Activated CD4-positive, alpha-beta memory T cell treated with anti-CD3 and anti-CD28 coated beads, Interleukin-2, amount 10 ng/mL, durations not matched to agents 7 days and 5 days (primary cell): ENCODE data around the gene PCDH12. TPM values are rescaled to one million over a fixed set of nuclear protein-coding genes. Genes with fewer than 3 reads are reported as not detected.
A peak's percentile ranks its signal among the peaks of the same experiment; 100 is the strongest.

ENCODE experiments used
- CTCF ChIA-PET: fragments of 350-600 bp; sonication (Branson Sonifier 250); formaldehyde crosslinking; loops from one replicate; lab custom pipeline; 2021; ENCODE audit warnings: antibody characterized with exemption, inconsistent platforms; lab: Charles Lee
- POLR2A ChIA-PET: fragments of 350-600 bp; sonication (Branson Sonifier 250); formaldehyde crosslinking; loops from one replicate; lab custom pipeline; 2021; ENCODE audit warnings: antibody characterized with exemption; lab: Charles Lee
- DNase-seq: peaks from one replicate; pipeline ENCODE4 v3.0.0-alpha.2; 2020
- H3K27ac Mint-ChIP-seq: one replicate; pipeline ENCODE4 v1.8.0; 2021; ENCODE audit warnings: mild to moderate bottlenecking, mixed read lengths
- H3K27me3 Mint-ChIP-seq: one replicate; pipeline ENCODE4 v1.8.0; 2021; ENCODE audit warnings: mixed read lengths
- H3K36me3 Mint-ChIP-seq: one replicate; pipeline ENCODE4 v1.8.0; 2021; ENCODE audit warnings: low read depth, mixed read lengths
- H3K4me1 Mint-ChIP-seq: one replicate; pipeline ENCODE4 v1.8.0; 2021; ENCODE audit warnings: mixed read lengths
- H3K4me3 Mint-ChIP-seq: one replicate; pipeline ENCODE4 v1.8.0; 2021; ENCODE audit warnings: mild to moderate bottlenecking, mixed read lengths
- H3K9me3 Mint-ChIP-seq: one replicate; pipeline ENCODE4 v1.8.0; 2021; ENCODE audit warnings: mixed read lengths
- total RNA-seq, 2 experiments: library from RNA; stranded (reverse); gene quantifications; one replicate each; pipeline ENCODE4 v1.2.3, GENCODE V29; 2021

The PCDH12 gene
- total RNA-seq, 2 experiments from 2014 or later: 2.0 to 2.2 TPM

- H3K27me3 Mint-ChIP-seq: no peaks in the 10 kb centered on the region
- no peak overlapping the region for H3K4me3 Mint-ChIP-seq
- peaks cover 39% of the 10 kb centered on the region for H3K4me1 Mint-ChIP-seq
- ChIA-PET POLR2A (no interaction called here), CTCF (interaction anchor here (0.7 to 1.6 kb wide), 4 partner anchors 23 to 280 kb away, joined by 3 to 13 read pairs (median 4); no protein-coding TSS in a partner anchor)
- DNase-seq: no peak
- no peak overlapping the region for H3K27ac Mint-ChIP-seq
- no peaks in the 10 kb centered on the region for H3K9me3 Mint-ChIP-seq
- no peaks in the 10 kb centered on the region for H3K36me3 Mint-ChIP-seq
Observed at GRCh38 chr5:141963701-141964100, 5.7 kb upstream of the PCDH12 start.

GRCh38 chr5:141961466-141961865 lies 3.5 kb upstream of the PCDH12 start:
- no peaks in the 10 kb centered on the region for H3K27me3 Mint-ChIP-seq
- H3K4me3 Mint-ChIP-seq: no peak overlapping the region
- POLR2A ChIA-PET: interaction anchor here (0.9 to 5.1 kb wide), 15 partner anchors 8 to 342 kb away, joined by 3 to 70 read pairs (median 5); partner anchors contain the start of genes DELE1, DIAPH1, GNPDA1 and RNF14
- H3K27ac Mint-ChIP-seq: peak overlapping the region; percentile 80
- H3K36me3 Mint-ChIP-seq: no peaks in the 10 kb centered on the region
- DNase-seq: no peak
- CTCF ChIA-PET: interaction anchor here (0.5 to 6.9 kb wide), 58 partner anchors 9 to 532 kb away, joined by 3 to 214 read pairs (median 5); partner anchors contain the start of genes ARAP3, DELE1, FCHSD1 and GNPDA1
- no peaks in the 10 kb centered on the region for H3K9me3 Mint-ChIP-seq
- peaks cover 51% of the 10 kb centered on the region for H3K4me1 Mint-ChIP-seq

- H3K27ac Mint-ChIP-seq: peak overlapping the region; percentile 80
- H3K4me3 Mint-ChIP-seq: peak overlapping the region; percentile 46
- H3K9me3 Mint-ChIP-seq: no peaks in the 10 kb centered on the region
- H3K27me3 Mint-ChIP-seq: no peaks in the 10 kb centered on the region
- H3K4me1 Mint-ChIP-seq: peaks cover 51% of the 10 kb centered on the region
- CTCF ChIA-PET: interaction anchor here (0.5 to 6.9 kb wide), 69 partner anchors 10 to 627 kb away, joined by 3 to 214 read pairs (median 5); partner anchors contain the start of genes ARAP3, DELE1, FCHSD1 and GNPDA1
- DNase-seq: peak; percentile 93
- POLR2A ChIA-PET: interaction anchor here (0.8 to 5.1 kb wide), 19 partner anchors 9 to 342 kb away, joined by 3 to 70 read pairs (median 5); partner anchors contain the start of genes DELE1, DIAPH1, GNPDA1 and RNF14
- no peaks in the 10 kb centered on the region for H3K36me3 Mint-ChIP-seq
Observed at GRCh38 chr5:141960449-141961323, 2.7 kb upstream of the PCDH12 start.

GRCh38 chr5:141960018-141960417 lies 2.0 kb upstream of the PCDH12 start:
- Mint-ChIP-seq H3K27ac (peak overlapping the region; percentile 80), H3K36me3 (no peaks in the 10 kb centered on the region), H3K9me3 (no peaks in the 10 kb centered on the region), H3K4me1 (peaks cover 51% of the 10 kb centered on the region), H3K4me3 (peak overlapping the region; percentile 54), H3K27me3 (no peaks in the 10 kb centered on the region)
- ChIA-PET CTCF (interaction anchor here (0.6 to 6.9 kb wide), 43 partner anchors 9 to 564 kb away, joined by 3 to 214 read pairs (median 6); partner anchors contain the start of genes ARAP3, DELE1, GNPDA1 and PCDH1), POLR2A (interaction anchor here (0.8 to 5.1 kb wide), 16 partner anchors 9 to 308 kb away, joined by 3 to 70 read pairs (median 6); partner anchors contain the start of genes DELE1 and RNF14)
- DNase-seq: peak; percentile 31

- Mint-ChIP-seq H3K27ac (peak overlapping the region; percentile 80), H3K4me3 (peak overlapping the region; percentile 71), H3K36me3 (no peaks in the 10 kb centered on the region), H3K27me3 (no peaks in the 10 kb centered on the region), H3K9me3 (no peaks in the 10 kb centered on the region), H3K4me1 (peaks cover 57% of the 10 kb centered on the region)
- CTCF ChIA-PET: interaction anchor here (0.6 to 6.9 kb wide), 12 partner anchors 7 to 304 kb away, joined by 3 to 214 read pairs (median 31); partner anchors contain the start of genes DELE1, PCDH1 and RNF14
- POLR2A ChIA-PET: interaction anchor here (0.9 to 5.1 kb wide), 13 partner anchors 10 to 267 kb away, joined by 3 to 49 read pairs (median 4); partner anchors contain the start of genes DELE1, PCDH1 and RNF14
- DNase-seq: peak; percentile 37
Observed at GRCh38 chr5:141958546-141959172, 657 bp upstream of the PCDH12 start.

- POLR2A ChIA-PET: interaction anchor here (1.1 to 5.1 kb wide), 11 partner anchors 9 to 265 kb away, joined by 3 to 49 read pairs (median 5); partner anchors contain the start of genes DELE1, PCDH1 and RNF14
- peak overlapping the region; percentile 80 for H3K27ac Mint-ChIP-seq
- peaks cover 57% of the 10 kb centered on the region for H3K4me1 Mint-ChIP-seq
- CTCF ChIA-PET: interaction anchor here (3.3 to 6.9 kb wide), 6 partner anchors 13 to 264 kb away, joined by 12 to 214 read pairs (median 85); partner anchors contain the start of genes DELE1, PCDH1 and RNF14
- H3K27me3 Mint-ChIP-seq: no peaks in the 10 kb centered on the region
- peak overlapping the region; percentile 71 for H3K4me3 Mint-ChIP-seq
- H3K36me3 Mint-ChIP-seq: no peaks in the 10 kb centered on the region
- H3K9me3 Mint-ChIP-seq: no peaks in the 10 kb centered on the region
- no peak for DNase-seq
Observed at GRCh38 chr5:141957367-141957996, 520 bp downstream of the PCDH12 start.

GRCh38 chr5:141954194-141954593 lies 3.8 kb downstream of the PCDH12 start:
- Mint-ChIP-seq H3K4me3 (no peak overlapping the region), H3K36me3 (no peaks in the 10 kb centered on the region), H3K27ac (no peak overlapping the region), H3K9me3 (no peaks in the 10 kb centered on the region), H3K27me3 (no peaks in the 10 kb centered on the region), H3K4me1 (peaks cover 50% of the 10 kb centered on the region)
- DNase-seq: no peak
- POLR2A ChIA-PET: interaction anchor here (1.3 to 2.9 kb wide), 4 partner anchors 13 to 271 kb away, joined by 3 to 13 read pairs (median 4); partner anchors contain the start of genes DELE1 and RNF14
- CTCF ChIA-PET: interaction anchor here (0.6 to 2.8 kb wide), 3 partner anchors 15 to 310 kb away, joined by 5 to 9 read pairs (median 7); partner anchors contain the start of gene RNF14

- no peak overlapping the region for H3K27ac Mint-ChIP-seq
- POLR2A ChIA-PET: interaction anchor here (0.6 to 2.9 kb wide), 2 partner anchors 10 to 17 kb away, joined by 3 to 13 read pairs; partner anchors contain the start of gene RNF14
- CTCF ChIA-PET: interaction anchor here (1.0 to 2.5 kb wide), 2 partner anchors 8 to 16 kb away, joined by 3 to 18 read pairs; no protein-coding TSS in a partner anchor
- peaks cover 30% of the 10 kb centered on the region for H3K4me1 Mint-ChIP-seq
- no peaks in the 10 kb centered on the region for H3K27me3 Mint-ChIP-seq
- H3K36me3 Mint-ChIP-seq: peaks cover 3% of the 10 kb centered on the region
- no peak overlapping the region for H3K4me3 Mint-ChIP-seq
- no peak for DNase-seq
- no peaks in the 10 kb centered on the region for H3K9me3 Mint-ChIP-seq
Observed at GRCh38 chr5:141952020-141952419, 6.0 kb downstream of the PCDH12 start.

GRCh38 chr5:141951332-141951781 lies 6.6 kb downstream of the PCDH12 start:
- no peak overlapping the region for H3K4me3 Mint-ChIP-seq

GRCh38 chr5:141950207-141951005 lies 7.6 kb downstream of the PCDH12 start:
- peaks cover 3% of the 10 kb centered on the region for H3K36me3 Mint-ChIP-seq
- H3K4me1 Mint-ChIP-seq: peaks cover 27% of the 10 kb centered on the region
- no peaks in the 10 kb centered on the region for H3K9me3 Mint-ChIP-seq
- no peak overlapping the region for H3K4me3 Mint-ChIP-seq
- DNase-seq: no peak
- H3K27me3 Mint-ChIP-seq: no peaks in the 10 kb centered on the region
- ChIA-PET POLR2A (interaction anchor here (1.1 kb wide), 1 partner anchor 27 kb away, joined by 3 read pairs; the partner anchor contains the start of gene DELE1), CTCF (interaction anchor here (1.2 to 2.5 kb wide), 2 partner anchors 10 to 31 kb away, joined by 3 to 18 read pairs; no protein-coding TSS in a partner anchor)
- H3K27ac Mint-ChIP-seq: no peak overlapping the region

More at GRCh38 chr5:141951332-141951781, 6.6 kb downstream of the PCDH12 start:
- Mint-ChIP-seq H3K27me3 (no peaks in the 10 kb centered on the region), H3K27ac (no peak overlapping the region), H3K36me3 (peaks cover 3% of the 10 kb centered on the region), H3K4me1 (peaks cover 27% of the 10 kb centered on the region), H3K9me3 (no peaks in the 10 kb centered on the region)
- ChIA-PET POLR2A (no interaction called here), CTCF (interaction anchor here (1.0 to 2.5 kb wide), 3 partner anchors 9 to 30 kb away, joined by 3 to 18 read pairs (median 3); no protein-coding TSS in a partner anchor)
- peak; percentile 30 for DNase-seq
